GM19043 (cell line): ENCODE data around the gene ROPN1L.
"Not testable (repeated sequence)": the region's sequence is repeated elsewhere in the genome, so short reads cannot be mapped to it uniquely, and the experiment has no call there.

Experiments
- ATAC-seq: cut with Tn5 transposase; IDR thresholded peaks from one replicate; pipeline ENCODE4 v1.9.1; 2021; ENCODE audit warnings: low read depth; ENCODE audit not compliant: unreplicated experiment

Gene ROPN1L

GRCh38 chr5:10497554-10497953, 55.9 kb downstream of the ROPN1L start:
- ATAC-seq: no peak

- ATAC-seq: no peak
Observed at GRCh38 chr5:10498350-10498749, 56.7 kb downstream of the ROPN1L start.

GRCh38 chr5:10499066-10499465, 57.4 kb downstream of the ROPN1L start:
- no peak for ATAC-seq

GRCh38 chr5:10499776-10500175, 58.1 kb downstream of the ROPN1L start:
- ATAC-seq: no peak

GRCh38 chr5:10500669-10501068, 59.0 kb downstream of the ROPN1L start:
- no peak for ATAC-seq

- ATAC-seq: no peak
Observed at GRCh38 chr5:10501554-10502075, 59.9 kb downstream of the ROPN1L start.

GRCh38 chr5:10502130-10502529, 60.5 kb downstream of the ROPN1L start:
- no peak for ATAC-seq

- no peak for ATAC-seq
Observed at GRCh38 chr5:10502578-10502977, 60.9 kb downstream of the ROPN1L start.

- no peak for ATAC-seq
Observed at GRCh38 chr5:10503321-10503720, 61.6 kb downstream of the ROPN1L start.

- ATAC-seq: no peak
Observed at GRCh38 chr5:10503997-10504793, 62.5 kb downstream of the ROPN1L start.

- peak; percentile 83 for ATAC-seq
Observed at GRCh38 chr5:10505517-10506095, 63.9 kb downstream of the ROPN1L start.

- no peak for ATAC-seq
Observed at GRCh38 chr5:10506535-10506934, 64.9 kb downstream of the ROPN1L start.

GRCh38 chr5:10507575-10508096, 66.0 kb downstream of the ROPN1L start:
- ATAC-seq: no peak

GRCh38 chr5:10509575-10509974, 67.9 kb downstream of the ROPN1L start:
- ATAC-seq: no peak

GRCh38 chr5:10511741-10512640, 70.3 kb downstream of the ROPN1L start:
- ATAC-seq: no peak

- no peak for ATAC-seq
Observed at GRCh38 chr5:10513501-10514442, 72.1 kb downstream of the ROPN1L start.

- ATAC-seq: not testable (repeated sequence)
Observed at GRCh38 chr5:10514572-10514971, 72.9 kb downstream of the ROPN1L start.
